HG02623 (cell line): ENCODE measurements around the gene RABGEF1.
"Not testable (repeated sequence)": the region's sequence is repeated elsewhere in the genome, so short reads cannot be mapped to it uniquely, and the experiment has no call there.

Experiments used
- ATAC-seq: cut with Tn5 transposase; IDR thresholded peaks from one replicate; pipeline ENCODE4 v1.9.1; 2021; ENCODE audit warnings: moderate library complexity; ENCODE audit not compliant: unreplicated experiment

RABGEF1 gene

GRCh38 chr7:66740302-66740979 is at the start of gene RABGEF1:
Gene RABGEF1 (plus strand): TSS chr7:66740733. CDS start chr7:66771900, 31,167 bp downstream.
- ATAC-seq: peak; percentile 72

DNA sequence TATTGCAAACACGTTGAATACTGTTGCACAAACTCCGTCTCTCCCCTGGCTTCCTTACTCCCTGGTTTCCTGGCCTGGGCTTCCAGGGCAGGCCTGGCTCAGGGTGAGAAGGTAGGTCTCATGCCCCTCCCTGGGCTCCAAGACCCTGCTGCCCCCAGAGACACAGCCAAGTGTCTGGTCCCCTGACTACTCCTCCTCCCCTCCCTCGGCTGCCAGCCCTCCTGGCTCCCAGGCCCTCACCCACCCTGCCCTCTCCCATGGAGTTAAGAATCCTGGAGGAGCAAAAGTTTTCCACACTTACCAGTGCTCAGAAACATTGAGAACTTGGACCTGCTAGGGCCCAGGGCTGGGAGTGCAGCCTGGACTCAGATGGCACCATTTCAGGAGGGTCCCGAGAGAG is 47.2 kb upstream of the RABGEF1 start:
- ATAC-seq: no peak

GRCh38 chr7:66694286-66694685 is 46.2 kb upstream of the RABGEF1 start:
- no peak for ATAC-seq

- ATAC-seq: not testable (repeated sequence)
These were observed 45.1 kb upstream of the RABGEF1 start for GRCh38 chr7:66695417-66695816.

DNA sequence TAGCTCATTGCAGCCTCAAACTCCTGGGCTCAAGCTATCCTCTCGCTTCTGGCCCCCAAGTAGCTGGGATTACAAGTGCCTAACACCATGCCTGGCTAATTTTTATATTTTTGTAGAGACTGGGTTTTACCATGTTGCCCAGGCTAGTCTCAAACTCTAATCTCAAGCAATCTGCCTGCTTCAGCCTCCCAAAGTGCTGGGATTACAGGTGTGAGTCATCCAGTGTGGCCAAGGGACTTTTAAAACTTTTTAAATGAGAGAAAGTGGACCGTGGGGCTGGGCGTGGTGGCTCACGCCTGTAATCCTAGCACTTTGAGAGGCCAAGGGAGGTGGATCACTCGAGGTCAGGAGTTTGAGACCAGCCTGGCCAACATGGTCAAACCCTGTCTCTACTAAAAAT is 44.4 kb upstream of the RABGEF1 start:
- not testable (repeated sequence) for ATAC-seq

DNA sequence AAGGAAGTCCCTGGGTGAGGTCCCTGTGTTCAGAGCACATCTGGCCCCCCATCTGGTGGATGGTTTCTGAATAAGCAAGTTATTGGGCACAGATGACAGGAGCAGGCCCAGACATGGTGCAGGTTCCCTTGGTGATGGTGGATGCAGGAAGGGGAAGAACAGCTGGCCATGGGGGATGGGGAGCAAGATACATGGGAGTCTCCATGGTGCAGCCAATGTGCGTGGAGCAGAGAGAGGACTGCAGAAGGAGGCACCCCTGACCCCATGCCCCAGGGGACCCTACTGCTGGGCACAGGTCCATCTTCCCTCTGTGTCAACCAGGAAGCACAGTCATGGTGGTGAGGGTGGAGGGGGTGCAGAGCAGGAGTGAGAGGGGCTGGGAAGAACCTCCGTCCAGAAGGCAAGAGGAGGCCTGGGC is 43.8 kb upstream of the RABGEF1 start:
- no peak for ATAC-seq

DNA sequence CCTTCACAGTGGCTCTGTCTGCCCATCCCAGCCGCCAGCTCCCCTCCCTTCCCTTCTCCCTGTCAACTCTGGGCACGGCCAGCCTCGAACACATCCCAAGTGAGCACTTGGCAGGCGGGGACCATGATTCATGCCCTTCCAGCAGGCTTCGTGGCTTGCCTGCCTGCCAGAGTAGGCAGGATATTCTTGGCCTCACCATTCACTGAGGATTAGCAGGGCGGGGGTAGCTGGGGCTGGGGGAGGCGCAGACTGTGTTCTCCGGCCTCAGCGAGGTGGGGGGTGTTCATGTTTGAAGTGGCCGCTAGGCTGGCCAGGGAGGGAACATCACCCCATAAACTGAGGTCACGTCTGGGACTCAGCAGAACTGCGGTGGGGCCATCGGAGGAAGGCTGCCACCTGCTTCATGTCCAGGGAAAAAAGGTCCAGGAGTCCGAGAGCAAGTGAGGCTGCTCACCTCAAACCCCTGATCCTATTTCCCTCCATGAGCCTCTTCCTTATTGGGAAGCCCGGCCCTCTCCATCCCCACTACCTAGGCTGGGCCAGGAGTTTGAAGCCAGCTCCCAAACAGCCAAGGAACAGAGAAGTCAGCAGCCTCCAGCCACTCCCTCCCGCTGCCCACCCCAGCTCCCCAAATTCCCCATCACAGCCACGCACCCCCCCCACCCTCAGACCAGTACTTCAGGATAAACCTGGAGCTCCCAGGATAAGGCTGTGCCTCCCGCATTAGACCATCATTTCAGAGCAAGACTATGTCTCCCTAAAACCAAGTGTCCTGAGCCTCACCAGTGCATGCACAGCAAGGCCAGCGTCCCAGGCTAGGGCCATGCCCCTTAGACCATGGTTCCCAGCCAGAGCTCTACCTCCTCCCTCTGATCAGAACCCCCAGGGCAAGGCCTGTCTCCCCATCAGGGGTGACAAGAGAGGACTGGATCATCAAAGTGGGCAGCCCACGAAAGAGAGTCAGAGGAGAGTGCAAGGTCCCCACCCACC is 42.8 kb upstream of the RABGEF1 start:
- ATAC-seq: no peak

- no peak for ATAC-seq
These were observed 41.8 kb upstream of the RABGEF1 start for GRCh38 chr7:66698652-66699205.

- ATAC-seq: no peak
These were observed 40.5 kb upstream of the RABGEF1 start for GRCh38 chr7:66699998-66700397.

DNA sequence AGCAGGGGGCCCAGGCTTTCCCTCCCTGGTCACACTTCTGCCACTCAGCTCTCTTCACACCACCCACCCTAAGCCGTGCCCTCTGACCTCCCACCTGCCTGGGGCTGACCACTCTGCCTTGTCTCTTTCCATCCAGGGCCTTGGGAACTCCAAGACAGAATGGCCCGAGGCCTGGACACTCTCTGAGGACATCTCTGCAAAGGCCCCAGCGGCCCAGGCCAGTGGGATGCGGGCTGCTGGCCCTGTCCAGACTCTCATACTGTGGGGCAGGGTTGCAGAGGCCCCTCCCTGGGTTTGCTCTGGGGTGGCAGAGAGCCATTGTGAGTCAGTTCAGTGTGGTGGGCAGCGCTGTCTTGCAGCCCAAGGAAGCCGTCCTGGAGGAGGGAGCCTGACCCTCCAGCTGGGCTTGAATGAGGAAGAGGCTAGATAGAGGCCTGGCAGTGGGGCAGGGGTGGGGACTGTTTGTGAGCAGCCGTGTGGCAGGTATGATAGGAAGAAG is 39.9 kb upstream of the RABGEF1 start:
- ATAC-seq: no peak

DNA sequence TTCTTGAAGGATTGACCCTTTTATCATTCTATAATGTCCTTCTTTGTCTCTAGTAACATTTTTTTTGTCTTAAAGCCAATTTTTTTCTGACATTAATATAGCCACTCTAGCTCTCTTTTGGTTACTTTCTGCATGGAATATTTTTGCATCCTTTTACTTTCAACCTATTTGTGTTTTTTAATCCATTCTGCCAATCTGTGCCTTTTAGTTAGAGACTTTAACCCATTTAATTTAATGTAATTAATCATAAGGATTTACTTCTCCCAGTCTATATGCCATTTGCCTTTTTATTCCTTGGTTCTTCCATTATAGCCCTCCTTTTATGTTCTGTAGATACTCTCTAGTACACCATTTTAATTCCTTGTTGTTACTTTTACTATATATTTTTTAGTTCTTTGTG is 32.7 kb upstream of the RABGEF1 start:
- no peak for ATAC-seq

DNA sequence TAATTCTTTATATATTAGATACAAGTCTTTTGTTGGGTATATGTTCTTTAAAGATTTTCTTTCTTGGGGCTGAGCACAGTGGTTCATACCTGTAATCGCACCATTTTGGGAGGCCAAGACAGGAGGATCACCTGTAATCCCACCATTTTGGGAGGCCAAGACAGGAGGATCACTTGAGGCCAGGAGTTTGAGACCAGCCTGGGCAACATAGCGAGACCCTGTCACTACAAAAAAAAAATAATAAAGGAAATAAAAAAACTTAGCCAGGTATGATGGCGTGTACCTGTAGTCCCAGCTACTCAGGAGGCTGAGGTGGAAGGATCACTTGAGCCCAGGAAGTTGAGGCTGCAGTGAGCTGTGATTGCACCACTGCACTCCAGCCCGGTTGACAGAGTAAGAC is 29.8 kb upstream of the RABGEF1 start:
- ATAC-seq: not testable (repeated sequence)

- ATAC-seq: no peak
These were observed 26.8 kb upstream of the RABGEF1 start for GRCh38 chr7:66713687-66714086.

- ATAC-seq: not testable (repeated sequence)
These were observed 23.9 kb upstream of the RABGEF1 start for GRCh38 chr7:66716634-66717033.

DNA sequence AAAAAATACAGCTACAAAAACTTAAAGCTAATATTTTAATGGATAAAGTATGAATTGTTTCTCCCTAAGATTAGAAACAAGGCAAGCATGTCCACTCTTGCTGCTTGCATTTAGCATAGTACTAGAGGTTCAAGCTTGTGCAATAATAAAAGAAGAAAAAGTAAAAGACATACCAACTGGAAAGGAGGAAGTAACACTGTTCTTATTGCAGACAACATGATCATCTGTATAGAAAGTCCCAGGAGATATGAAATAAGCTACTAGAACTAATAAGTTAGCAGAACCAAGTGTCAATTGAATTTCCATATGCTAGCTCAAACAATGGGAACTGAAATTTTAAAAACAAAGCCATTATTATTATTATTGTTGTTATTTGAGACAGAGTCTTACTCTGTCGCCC is 20.0 kb upstream of the RABGEF1 start:
- ATAC-seq: no peak

- ATAC-seq: no peak
These were observed 14.7 kb upstream of the RABGEF1 start for GRCh38 chr7:66725843-66726242.

DNA sequence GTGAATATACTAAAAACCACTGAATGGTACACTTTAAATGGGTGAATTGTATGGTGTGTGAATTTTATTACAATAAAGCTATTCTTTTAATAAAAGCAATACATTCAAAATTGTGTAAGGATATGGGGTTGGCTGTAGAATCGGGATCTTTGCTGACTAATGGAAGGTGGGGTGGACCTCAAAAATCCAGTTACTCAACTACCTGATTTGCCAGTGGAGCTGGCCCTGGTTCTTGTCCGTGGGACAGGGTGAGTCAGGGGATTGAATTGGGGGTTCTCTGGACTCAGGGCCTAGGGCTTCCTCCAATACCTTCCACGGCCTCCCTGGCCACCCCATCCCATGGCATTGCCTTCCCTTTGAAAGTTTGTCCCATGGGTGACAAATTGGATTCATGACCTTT is 13.5 kb upstream of the RABGEF1 start:
- ATAC-seq: no peak

DNA sequence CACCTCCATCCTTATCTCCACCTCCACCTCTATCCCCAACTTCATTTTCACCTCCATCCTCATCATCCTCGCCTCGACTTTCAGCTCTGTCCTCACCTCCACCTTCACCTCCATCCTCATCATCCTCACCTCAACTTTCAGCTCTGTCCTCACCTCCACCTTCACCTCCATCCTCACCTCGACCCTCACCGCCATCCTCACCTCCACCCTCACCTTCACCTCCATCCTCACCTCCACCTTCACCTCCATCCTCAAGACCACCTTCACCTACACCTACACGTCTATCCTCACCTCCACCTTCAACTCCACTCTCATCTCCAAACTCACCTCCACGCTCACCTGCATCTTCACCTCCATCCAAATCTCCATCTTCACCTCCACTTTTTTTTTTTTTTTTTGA is 12.0 kb upstream of the RABGEF1 start:
- no peak for ATAC-seq

DNA sequence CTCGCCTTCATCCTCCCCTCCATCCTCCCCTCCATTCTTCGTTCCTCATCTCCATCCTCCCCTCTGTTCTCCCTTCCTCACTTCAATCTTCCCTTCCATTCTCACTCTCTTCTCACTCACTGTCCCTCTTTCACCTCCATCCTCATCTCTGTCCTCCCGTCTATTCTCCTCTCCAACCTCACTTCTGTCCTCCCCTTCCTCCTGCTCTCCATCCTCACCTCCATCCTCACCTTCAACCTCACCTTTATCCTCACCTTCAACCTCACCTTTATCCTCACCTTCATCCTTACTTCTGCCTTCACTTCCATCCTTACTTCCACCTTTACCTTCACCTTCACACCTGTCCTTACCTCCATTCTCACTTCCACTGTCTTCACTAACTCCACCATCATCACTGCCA is 11.3 kb upstream of the RABGEF1 start:
- no peak for ATAC-seq

DNA sequence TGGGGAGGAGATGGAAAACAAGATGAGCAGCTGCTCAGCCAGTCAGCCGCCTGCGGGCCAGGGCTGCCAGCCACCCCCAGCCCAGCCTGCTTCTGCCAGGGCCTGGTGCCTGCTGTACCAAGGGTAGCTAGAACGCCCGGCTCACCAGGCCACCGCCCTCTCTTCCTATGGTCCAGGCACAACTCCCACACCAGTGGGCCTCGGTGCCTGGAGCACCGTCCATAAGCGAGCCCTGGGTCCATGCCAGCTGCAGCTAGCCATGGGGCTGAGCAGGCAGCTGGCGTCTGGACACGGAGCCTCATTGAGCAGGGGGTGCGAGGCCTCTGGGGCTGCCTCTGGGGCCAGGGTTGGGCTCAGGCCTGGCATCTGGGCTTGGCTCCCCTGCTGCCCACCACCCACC is 8.5 kb upstream of the RABGEF1 start:
- no peak for ATAC-seq

GRCh38 chr7:66732439-66732838 is 8.1 kb upstream of the RABGEF1 start:
- no peak for ATAC-seq

- no peak for ATAC-seq
These were observed 6.5 kb upstream of the RABGEF1 start for GRCh38 chr7:66734006-66734405.
